ENCODE measurements around the gene GAD2.
A peak's percentile ranks its signal among the peaks of the same experiment; 100 is the strongest.

Gene GAD2

GRCh38 chr10:26232174-26232573 is 15.6 kb downstream of the GAD2 start:
- Histone ChIP-seq H3K4me1 (ENCODE audit: control insufficient read depth in 2 of 2, insufficient read depth in 1 of 2, low read depth in 1 of 2, low read length in 2 of 2) (no peaks in the 10 kb centered on the region), H3K79me1 (ENCODE audit: low read depth, low read length) (no peaks in the 10 kb centered on the region), H3K9ac (ENCODE audit: low read depth, low read length, poor library complexity) (no peak overlapping the region), H3K4me2 (ENCODE audit: insufficient read depth, low read length, poor library complexity, severe bottlenecking) (no peak overlapping the region), H3K4me3 (ENCODE audit: low read length in 2 of 2) (no peak overlapping the region), H3K14ac (ENCODE audit: low read length) (no peak overlapping the region), H4K91ac (ENCODE audit: low read depth, low read length, poor library complexity) (no peak overlapping the region), H3K36me3 (replicated peaks in 1 of 2; ENCODE audit: control insufficient read depth in 2 of 2, insufficient read depth in 2 of 2, low read length in 2 of 2) (no peaks in the 10 kb centered on the region), H3K9me3 (replicated peaks in 1 of 2; ENCODE audit: control insufficient read depth in 2 of 2, insufficient read depth in 1 of 2, low read depth in 1 of 2, low read length in 2 of 2) (no peaks in the 10 kb centered on the region), H3K18ac (ENCODE audit: low read length) (no peak overlapping the region), H2BK120ac (ENCODE audit: low read depth, low read length) (no peak overlapping the region), H3K27ac (replicated peaks; ENCODE audit: low read length) (no peak overlapping the region), H2BK5ac (ENCODE audit: low read length) (no peak overlapping the region), H2AFZ (ENCODE audit: low read length) (no peak overlapping the region), H3K27me3 (ENCODE audit: control insufficient read depth in 3 of 3, insufficient read depth in 3 of 3, low read depth in 1 of 3, low read length in 3 of 3) (no peaks in the 10 kb centered on the region), H2BK12ac (ENCODE audit: low read length) (no peak overlapping the region), H2BK15ac (ENCODE audit: low read length) (no peak overlapping the region), H3K23ac (ENCODE audit: low read depth, low read length, poor library complexity) (no peak overlapping the region), H2AK5ac (ENCODE audit: low read depth, low read length) (no peak overlapping the region), H3K4ac (ENCODE audit: low read length) (no peak overlapping the region), H4K8ac (ENCODE audit: low read depth, low read length) (no peak overlapping the region)
- no CpG with 5 or more reads among the region's 5 CpGs for WGBS, 2 donors (ENCODE audit: extremely low coverage in 2 of 2, insufficient read length in 2 of 2, insufficient replicate concordance in 1 of 2)
- no peak for DNase-seq (ENCODE audit: low spot score)

GRCh38 chr10:26235761-26236160 is 19.2 kb downstream of the GAD2 start:
- H2AK5ac ChIP-seq (ENCODE audit: low read depth, low read length): no peak overlapping the region
- H3K9me3 ChIP-seq (replicated peaks in 1 of 2; ENCODE audit: control insufficient read depth in 2 of 2, insufficient read depth in 1 of 2, low read depth in 1 of 2, low read length in 2 of 2): peaks cover 0 to 2% of the 10 kb centered on the region in 2 donors
- H2BK12ac ChIP-seq (ENCODE audit: low read length): no peak overlapping the region
- H3K9ac ChIP-seq (ENCODE audit: low read depth, low read length, poor library complexity): no peak overlapping the region
- H3K18ac ChIP-seq (ENCODE audit: low read length): no peak overlapping the region
- peaks cover 0 to 1% of the 10 kb centered on the region in 2 donors for H3K4me1 ChIP-seq (ENCODE audit: control insufficient read depth in 2 of 2, insufficient read depth in 1 of 2, low read depth in 1 of 2, low read length in 2 of 2)
- H2AFZ ChIP-seq (ENCODE audit: low read length): no peak overlapping the region
- H2BK120ac ChIP-seq (ENCODE audit: low read depth, low read length): no peak overlapping the region
- H3K4me3 ChIP-seq (ENCODE audit: low read length in 2 of 2): no peak overlapping the region
- no peak overlapping the region for H4K91ac ChIP-seq (ENCODE audit: low read depth, low read length, poor library complexity)
- no peak overlapping the region for H2BK5ac ChIP-seq (ENCODE audit: low read length)
- no peak overlapping the region for H3K27ac ChIP-seq (replicated peaks; ENCODE audit: low read length)
- WGBS, 2 donors (ENCODE audit: extremely low coverage in 2 of 2, insufficient read length in 2 of 2, insufficient replicate concordance in 1 of 2): no CpG with 5 or more reads among the region's 6 CpGs
- no peak overlapping the region for H3K4me2 ChIP-seq (ENCODE audit: insufficient read depth, low read length, poor library complexity, severe bottlenecking)
- H4K8ac ChIP-seq (ENCODE audit: low read depth, low read length): no peak overlapping the region
- H3K14ac ChIP-seq (ENCODE audit: low read length): no peak overlapping the region
- no peaks in the 10 kb centered on the region for H3K79me1 ChIP-seq (ENCODE audit: low read depth, low read length)
- no peak overlapping the region for H3K4ac ChIP-seq (ENCODE audit: low read length)
- H2BK15ac ChIP-seq (ENCODE audit: low read length): no peak overlapping the region
- DNase-seq (ENCODE audit: low spot score): no peak
- H3K27me3 ChIP-seq (ENCODE audit: control insufficient read depth in 3 of 3, insufficient read depth in 3 of 3, low read depth in 1 of 3, low read length in 3 of 3): peaks cover 0 to 2% (median 2%) of the 10 kb centered on the region in 3 experiments
- H3K23ac ChIP-seq (ENCODE audit: low read depth, low read length, poor library complexity): no peak overlapping the region
- H3K36me3 ChIP-seq (replicated peaks in 1 of 2; ENCODE audit: control insufficient read depth in 2 of 2, insufficient read depth in 2 of 2, low read length in 2 of 2): no peaks in the 10 kb centered on the region

GRCh38 chr10:26238378-26238777 is 21.8 kb downstream of the GAD2 start:
- Histone ChIP-seq H3K79me1 (ENCODE audit: low read depth, low read length) (no peaks in the 10 kb centered on the region), H2BK5ac (ENCODE audit: low read length) (no peak overlapping the region), H3K9ac (ENCODE audit: low read depth, low read length, poor library complexity) (no peak overlapping the region), H2BK120ac (ENCODE audit: low read depth, low read length) (no peak overlapping the region), H3K18ac (ENCODE audit: low read length) (no peak overlapping the region), H2AK5ac (ENCODE audit: low read depth, low read length) (no peak overlapping the region), H3K4me1 (ENCODE audit: control insufficient read depth in 2 of 2, insufficient read depth in 1 of 2, low read depth in 1 of 2, low read length in 2 of 2) (peaks cover 0 to 8% of the 10 kb centered on the region in 2 donors), H3K23ac (ENCODE audit: low read depth, low read length, poor library complexity) (no peak overlapping the region), H3K36me3 (replicated peaks in 1 of 2; ENCODE audit: control insufficient read depth in 2 of 2, insufficient read depth in 2 of 2, low read length in 2 of 2) (no peaks in the 10 kb centered on the region), H3K9me3 (replicated peaks in 1 of 2; ENCODE audit: control insufficient read depth in 2 of 2, insufficient read depth in 1 of 2, low read depth in 1 of 2, low read length in 2 of 2) (peaks cover 0 to 2% of the 10 kb centered on the region in 2 donors), H2BK12ac (ENCODE audit: low read length) (no peak overlapping the region), H3K27me3 (ENCODE audit: control insufficient read depth in 3 of 3, insufficient read depth in 3 of 3, low read depth in 1 of 3, low read length in 3 of 3) (peaks cover 0 to 10% (median 2%) of the 10 kb centered on the region in 3 experiments), H3K27ac (replicated peaks; ENCODE audit: low read length) (no peak overlapping the region), H2BK15ac (ENCODE audit: low read length) (no peak overlapping the region), H4K91ac (ENCODE audit: low read depth, low read length, poor library complexity) (no peak overlapping the region), H3K4me2 (ENCODE audit: insufficient read depth, low read length, poor library complexity, severe bottlenecking) (no peak overlapping the region), H2AFZ (ENCODE audit: low read length) (no peak overlapping the region), H4K8ac (ENCODE audit: low read depth, low read length) (no peak overlapping the region), H3K14ac (ENCODE audit: low read length) (no peak overlapping the region), H3K4ac (ENCODE audit: low read length) (no peak overlapping the region), H3K4me3 (ENCODE audit: low read length in 2 of 2) (no peak overlapping the region)
- WGBS, 2 donors (ENCODE audit: extremely low coverage in 2 of 2, insufficient read length in 2 of 2, insufficient replicate concordance in 1 of 2): no CpG with 5 or more reads among the region's 2 CpGs
- DNase-seq (ENCODE audit: low spot score): no peak

GRCh38 chr10:26242706-26243350 is 26.3 kb downstream of the GAD2 start:
- DNase-seq (ENCODE audit: low spot score): peak; percentile 71
- Histone ChIP-seq H3K18ac (ENCODE audit: low read length) (no peak overlapping the region), H3K14ac (ENCODE audit: low read length) (no peak overlapping the region), H2BK120ac (ENCODE audit: low read depth, low read length) (no peak overlapping the region), H2BK5ac (ENCODE audit: low read length) (no peak overlapping the region), H3K4me1 (ENCODE audit: control insufficient read depth in 2 of 2, insufficient read depth in 1 of 2, low read depth in 1 of 2, low read length in 2 of 2) (peaks cover 0 to 11% of the 10 kb centered on the region in 2 donors), H3K9ac (ENCODE audit: low read depth, low read length, poor library complexity) (no peak overlapping the region), H3K27me3 (ENCODE audit: control insufficient read depth in 3 of 3, insufficient read depth in 3 of 3, low read depth in 1 of 3, low read length in 3 of 3) (peaks cover 0 to 21% (median 2%) of the 10 kb centered on the region in 3 experiments), H2AK5ac (ENCODE audit: low read depth, low read length) (no peak overlapping the region), H2BK12ac (ENCODE audit: low read length) (no peak overlapping the region), H3K9me3 (replicated peaks in 1 of 2; ENCODE audit: control insufficient read depth in 2 of 2, insufficient read depth in 1 of 2, low read depth in 1 of 2, low read length in 2 of 2) (peaks cover 0 to 2% of the 10 kb centered on the region in 2 donors), H4K8ac (ENCODE audit: low read depth, low read length) (no peak overlapping the region), H3K36me3 (replicated peaks in 1 of 2; ENCODE audit: control insufficient read depth in 2 of 2, insufficient read depth in 2 of 2, low read length in 2 of 2) (no peaks in the 10 kb centered on the region), H3K4me3 (ENCODE audit: low read length in 2 of 2) (no peak overlapping the region), H3K4me2 (ENCODE audit: insufficient read depth, low read length, poor library complexity, severe bottlenecking) (no peak overlapping the region), H3K4ac (ENCODE audit: low read length) (no peak overlapping the region), H3K27ac (replicated peaks; ENCODE audit: low read length) (no peak overlapping the region), H3K23ac (ENCODE audit: low read depth, low read length, poor library complexity) (no peak overlapping the region), H2BK15ac (ENCODE audit: low read length) (no peak overlapping the region), H3K79me1 (ENCODE audit: low read depth, low read length) (no peaks in the 10 kb centered on the region), H4K91ac (ENCODE audit: low read depth, low read length, poor library complexity) (no peak overlapping the region), H2AFZ (ENCODE audit: low read length) (no peak overlapping the region)
- WGBS, 2 donors (ENCODE audit: extremely low coverage in 2 of 2, insufficient read length in 2 of 2, insufficient replicate concordance in 1 of 2): no CpG with 5 or more reads among the region's 5 CpGs

Data from neuronal stem cell (in vitro differentiated cells).